Cardiac fibroblast (primary cell): ENCODE results near the gene AAR2.

Source experiments
- DNase-seq, 2 donors: peaks; one replicate each; pipeline versions ENCODE4 v3.0.0 to v3.0.0-alpha.2; 2010; ENCODE audit warnings: low read depth in 2 of 2
- H3K4me3 ChIP-seq, 2 donors: replicated peaks in 1 of 2; 1 replicate in 1 of 2; 2 replicates in 1 of 2; pipeline ENCODE4 v1.5.1; 2011; ENCODE audit warnings: low read depth in 2 of 2, low read length in 2 of 2, mild to moderate bottlenecking in 2 of 2, moderate library complexity in 1 of 2
- TF ChIP-seq, protein P1 (sequence below): IDR thresholded peaks from one replicate; pipeline ENCODE4 v1.5.1; 2011; ENCODE audit warnings: low read depth, mild to moderate bottlenecking, low read length, inconsistent platforms

AAR2 gene

DNA sequence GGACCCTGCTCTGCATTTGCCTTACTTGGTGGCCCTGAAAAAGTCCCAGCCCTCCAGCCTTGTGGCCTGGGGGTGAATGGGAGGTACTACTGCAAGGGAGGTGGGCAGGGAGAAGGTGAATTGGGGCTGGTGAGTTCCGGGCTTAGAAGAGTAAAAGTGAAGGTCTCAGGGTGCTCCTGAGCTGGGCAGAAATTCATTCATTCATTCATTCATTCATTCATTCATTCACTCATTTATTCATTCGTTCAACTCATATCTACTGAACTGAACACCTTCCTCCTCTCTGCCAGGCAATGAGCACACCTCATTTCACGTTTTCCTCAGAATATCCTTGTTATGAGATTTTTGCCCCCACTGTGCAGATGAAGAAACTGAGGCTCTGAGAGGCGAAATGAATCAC lies 63.2 kb downstream of the AAR2 start:
- no peak overlapping the region for H3K4me3 ChIP-seq
- TF ChIP-seq, protein P1, sequence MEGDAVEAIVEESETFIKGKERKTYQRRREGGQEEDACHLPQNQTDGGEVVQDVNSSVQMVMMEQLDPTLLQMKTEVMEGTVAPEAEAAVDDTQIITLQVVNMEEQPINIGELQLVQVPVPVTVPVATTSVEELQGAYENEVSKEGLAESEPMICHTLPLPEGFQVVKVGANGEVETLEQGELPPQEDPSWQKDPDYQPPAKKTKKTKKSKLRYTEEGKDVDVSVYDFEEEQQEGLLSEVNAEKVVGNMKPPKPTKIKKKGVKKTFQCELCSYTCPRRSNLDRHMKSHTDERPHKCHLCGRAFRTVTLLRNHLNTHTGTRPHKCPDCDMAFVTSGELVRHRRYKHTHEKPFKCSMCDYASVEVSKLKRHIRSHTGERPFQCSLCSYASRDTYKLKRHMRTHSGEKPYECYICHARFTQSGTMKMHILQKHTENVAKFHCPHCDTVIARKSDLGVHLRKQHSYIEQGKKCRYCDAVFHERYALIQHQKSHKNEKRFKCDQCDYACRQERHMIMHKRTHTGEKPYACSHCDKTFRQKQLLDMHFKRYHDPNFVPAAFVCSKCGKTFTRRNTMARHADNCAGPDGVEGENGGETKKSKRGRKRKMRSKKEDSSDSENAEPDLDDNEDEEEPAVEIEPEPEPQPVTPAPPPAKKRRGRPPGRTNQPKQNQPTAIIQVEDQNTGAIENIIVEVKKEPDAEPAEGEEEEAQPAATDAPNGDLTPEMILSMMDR: no peak
- DNase-seq: no peak

DNA sequence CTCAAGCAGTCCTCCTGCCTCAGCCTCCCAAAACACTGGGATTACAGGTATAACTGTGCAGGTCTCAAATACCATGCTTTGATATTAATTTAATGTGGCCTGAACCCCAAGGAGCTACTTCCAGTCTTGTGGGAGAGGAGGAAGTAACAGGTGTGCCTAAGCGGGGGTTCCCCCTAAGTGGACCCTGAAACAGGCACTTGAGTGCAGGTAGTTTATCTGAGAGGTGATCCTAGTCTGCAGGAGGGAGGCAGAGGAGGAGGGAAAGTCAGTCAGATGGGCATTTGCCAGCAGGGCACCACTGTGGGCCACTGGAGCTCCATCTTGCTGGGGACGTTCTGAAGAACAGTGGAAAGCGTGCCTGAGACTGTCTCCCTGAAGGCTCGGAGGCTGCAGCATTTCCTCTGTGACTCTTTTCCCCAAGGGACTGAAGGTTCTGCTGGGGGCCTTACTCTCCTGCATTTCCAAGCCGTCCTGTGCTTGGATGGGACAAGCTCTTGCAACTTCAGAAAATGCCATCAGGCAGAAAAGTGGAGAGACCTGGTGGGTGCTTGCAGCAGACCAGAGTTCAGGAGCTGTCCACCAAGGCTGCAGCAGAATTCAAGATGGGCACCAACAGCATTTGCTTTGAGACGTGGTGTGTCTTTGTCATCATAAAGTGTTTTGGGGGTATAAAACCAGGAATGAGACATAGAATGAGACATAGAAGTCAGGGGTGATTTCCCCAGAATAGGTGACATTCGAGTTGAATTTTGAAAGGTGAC lies 65.3 kb downstream of the AAR2 start:
- no peak overlapping the region for H3K4me3 ChIP-seq
- no peak for DNase-seq
- TF ChIP-seq, protein P1: no peak

DNA sequence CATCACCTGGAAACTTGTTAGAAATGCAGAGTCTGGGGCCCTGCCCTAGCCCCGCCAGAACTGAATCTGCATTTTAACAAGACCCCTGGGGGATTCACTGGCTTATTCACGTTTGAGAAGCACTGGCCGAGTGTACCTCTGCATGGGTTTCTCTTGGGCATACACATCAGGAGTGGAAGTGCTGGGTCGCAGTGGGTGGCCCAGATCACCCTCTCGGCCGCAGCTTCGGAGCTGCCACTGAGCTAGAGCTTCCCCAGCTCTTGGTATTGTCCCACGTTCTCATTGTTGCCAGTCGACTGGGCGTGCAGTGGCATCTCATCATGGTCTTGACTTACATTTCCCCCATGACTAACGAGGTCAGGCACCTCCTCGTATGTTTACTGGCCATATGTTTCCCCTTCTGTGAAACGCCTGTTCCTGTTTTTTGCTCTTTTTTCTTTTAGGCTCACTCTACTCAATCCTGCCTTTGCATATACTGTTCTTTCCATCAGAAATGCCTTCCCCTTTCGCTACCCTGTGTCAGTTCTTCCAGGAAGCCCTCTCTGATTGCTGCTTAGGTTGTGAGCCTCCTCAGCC lies 66.8 kb downstream of the AAR2 start:
- TF ChIP-seq, protein P1: no peak
- H3K4me3 ChIP-seq: no peak overlapping the region
- no peak for DNase-seq

DNA sequence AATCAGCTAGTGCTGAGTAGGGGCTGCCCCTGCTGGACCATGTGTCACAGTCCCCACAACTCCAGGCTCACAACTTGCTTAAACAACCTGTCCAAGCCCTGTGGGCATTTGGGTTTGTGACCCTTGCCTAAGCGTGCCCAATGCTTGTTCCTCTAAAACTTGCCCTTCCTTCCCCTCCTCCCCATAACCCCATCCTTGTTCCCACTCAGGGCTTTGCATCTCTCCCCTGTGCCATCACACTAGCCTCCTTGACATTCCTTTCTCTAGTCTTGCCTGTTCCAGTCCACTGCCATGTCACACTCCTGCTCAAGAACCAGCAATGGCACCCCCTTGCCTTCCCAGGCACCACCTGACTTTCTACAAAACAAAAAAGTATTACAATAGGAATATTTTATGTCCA lies 67.6 kb downstream of the AAR2 start:
- no peak for DNase-seq
- H3K4me3 ChIP-seq: no peak overlapping the region
- TF ChIP-seq, protein P1: no peak

DNA sequence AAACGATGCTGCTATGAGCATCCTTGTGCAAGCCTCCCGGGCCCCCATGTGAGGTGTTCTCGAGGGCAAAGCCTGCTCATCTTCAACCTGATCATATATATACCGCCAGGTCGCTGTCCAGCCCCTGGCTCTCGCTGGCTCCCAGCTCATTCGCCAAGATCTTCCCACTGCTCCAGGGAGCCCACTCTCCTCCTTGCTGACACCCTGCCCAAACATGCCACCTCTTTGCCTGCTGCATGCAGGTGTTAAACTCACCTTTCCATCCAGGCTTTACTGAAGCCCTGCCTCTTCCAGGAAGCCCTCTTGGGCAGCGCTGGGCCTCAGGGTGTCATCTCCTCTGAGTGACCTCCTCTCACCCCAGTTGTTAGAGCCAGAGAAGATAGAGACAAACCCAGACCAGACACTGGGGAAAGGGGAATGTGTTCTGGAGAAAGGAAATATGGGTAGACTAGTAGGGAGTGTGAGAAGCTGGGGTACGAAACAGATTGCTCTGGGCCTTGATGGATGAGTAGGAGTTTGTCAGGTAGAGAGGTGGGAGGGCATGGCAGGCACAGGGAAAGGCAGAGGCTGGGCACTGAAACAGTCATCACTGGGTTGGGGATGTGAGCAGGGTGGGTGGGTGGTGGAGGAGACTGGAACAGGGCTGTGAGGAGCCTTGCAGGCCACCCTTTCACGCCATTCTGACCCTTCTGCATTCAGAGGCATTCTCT lies 68.7 kb downstream of the AAR2 start:
- TF ChIP-seq, protein P1: no peak
- no peak overlapping the region for H3K4me3 ChIP-seq
- no peak for DNase-seq

DNA sequence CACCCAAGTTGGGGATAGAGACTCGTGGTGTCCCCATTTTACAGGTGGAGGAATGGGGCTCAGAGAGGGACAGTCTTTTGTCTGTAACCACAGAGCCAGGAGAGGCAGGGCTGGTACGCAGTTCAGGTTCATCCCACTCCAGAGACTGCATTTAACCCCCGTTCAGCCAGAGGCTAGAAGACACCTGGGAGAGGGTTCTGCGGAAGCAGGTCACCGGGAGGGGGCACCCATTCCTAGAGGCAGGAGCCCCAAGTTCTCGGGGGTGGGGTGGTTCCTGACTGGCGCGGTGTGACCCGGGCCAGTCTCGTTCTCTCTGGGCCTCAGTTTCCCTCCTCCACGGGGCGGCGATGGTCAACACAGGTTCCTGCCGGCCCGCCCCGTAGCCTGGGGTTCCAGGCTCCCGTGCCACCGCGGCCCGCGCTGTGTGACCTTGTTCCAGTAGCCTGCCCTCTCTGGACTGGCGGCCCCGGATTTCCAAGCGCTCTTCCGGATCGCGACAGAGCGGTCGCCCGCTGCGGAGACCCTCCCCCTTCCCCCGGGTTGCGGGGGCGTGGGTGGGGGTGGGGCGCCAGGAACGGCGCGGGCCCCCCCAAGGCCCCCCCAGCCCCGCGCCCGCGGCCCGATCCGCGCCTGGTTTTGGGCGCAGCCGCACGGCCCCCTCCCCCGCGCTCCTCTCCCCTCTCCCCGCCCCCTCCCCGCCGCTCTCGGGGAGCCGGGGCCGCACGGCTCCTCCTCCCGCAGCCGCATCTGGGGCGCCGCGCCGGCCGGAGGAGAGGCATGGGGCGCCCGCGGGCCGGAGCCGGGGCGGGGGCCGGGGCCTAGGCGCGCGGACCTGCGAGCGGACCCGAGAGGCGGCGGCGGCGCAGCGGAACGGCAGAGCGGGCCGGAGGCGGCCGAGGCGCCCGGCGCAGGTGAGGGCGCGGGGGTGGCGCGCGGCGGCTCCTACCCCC lies 69.6 kb downstream of the AAR2 start, which contains the start of gene DLGAP4:
DLGAP4 (plus strand) TSS at position 738 of the 950 bp plus-strand sequence. CDS start 125,379 bp downstream, outside the sequence.
- no peak within 1 kb of the TSS for H3K4me3 ChIP-seq
- no peak for DNase-seq
- TF ChIP-seq, protein P1: no peak
